ENCODE measurements around the gene RNU7-1. TPM values are rescaled to one million over a fixed set of nuclear protein-coding genes. Genes with fewer than 3 reads are reported as not detected.

RNU7-1 gene
- total and polyA plus RNA-seq, 9 of the 15 experiments (the other 6 are each of a cell fraction or from before 2014, with no cell fraction given) = not detected

DNA sequence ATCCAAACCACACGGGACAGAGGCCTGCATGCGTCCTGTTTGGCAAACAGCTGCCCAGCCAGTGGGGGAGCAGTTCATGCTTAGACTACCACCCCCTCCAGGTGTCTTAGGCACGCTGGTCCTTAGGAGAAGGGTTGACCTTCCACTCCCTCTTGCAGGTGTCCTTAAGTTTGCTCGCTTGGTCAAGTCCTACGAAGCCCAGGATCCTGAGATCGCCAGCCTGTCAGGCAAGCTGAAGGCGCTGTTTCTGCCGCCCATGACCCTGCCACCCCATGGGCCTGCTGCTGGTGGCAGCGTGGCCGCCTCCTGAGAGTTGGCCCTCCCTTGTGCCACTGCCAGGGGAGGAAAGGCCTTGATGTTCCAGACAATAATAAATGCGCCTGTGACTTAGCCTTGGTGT, 2.0 kb downstream of the RNU7-1 start (continued):
- TF ChIP-seq, protein P1, sequence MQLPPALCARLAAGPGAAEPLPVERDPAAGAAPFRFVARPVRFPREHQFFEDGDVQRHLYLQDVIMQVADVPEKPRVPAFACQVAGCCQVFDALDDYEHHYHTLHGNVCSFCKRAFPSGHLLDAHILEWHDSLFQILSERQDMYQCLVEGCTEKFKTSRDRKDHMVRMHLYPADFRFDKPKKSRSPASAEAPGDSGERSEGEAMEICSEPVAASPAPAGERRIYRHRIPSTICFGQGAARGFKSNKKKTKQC (CRISPR knock-in tag; IDR thresholded peaks at IDR 0.05) = no peak
- TF ChIP-seq, protein P2, sequence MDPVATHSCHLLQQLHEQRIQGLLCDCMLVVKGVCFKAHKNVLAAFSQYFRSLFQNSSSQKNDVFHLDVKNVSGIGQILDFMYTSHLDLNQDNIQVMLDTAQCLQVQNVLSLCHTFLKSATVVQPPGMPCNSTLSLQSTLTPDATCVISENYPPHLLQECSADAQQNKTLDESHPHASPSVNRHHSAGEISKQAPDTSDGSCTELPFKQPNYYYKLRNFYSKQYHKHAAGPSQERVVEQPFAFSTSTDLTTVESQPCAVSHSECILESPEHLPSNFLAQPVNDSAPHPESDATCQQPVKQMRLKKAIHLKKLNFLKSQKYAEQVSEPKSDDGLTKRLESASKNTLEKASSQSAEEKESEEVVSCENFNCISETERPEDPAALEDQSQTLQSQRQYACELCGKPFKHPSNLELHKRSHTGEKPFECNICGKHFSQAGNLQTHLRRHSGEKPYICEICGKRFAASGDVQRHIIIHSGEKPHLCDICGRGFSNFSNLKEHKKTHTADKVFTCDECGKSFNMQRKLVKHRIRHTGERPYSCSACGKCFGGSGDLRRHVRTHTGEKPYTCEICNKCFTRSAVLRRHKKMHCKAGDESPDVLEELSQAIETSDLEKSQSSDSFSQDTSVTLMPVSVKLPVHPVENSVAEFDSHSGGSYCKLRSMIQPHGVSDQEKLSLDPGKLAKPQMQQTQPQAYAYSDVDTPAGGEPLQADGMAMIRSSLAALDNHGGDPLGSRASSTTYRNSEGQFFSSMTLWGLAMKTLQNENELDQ (CRISPR knock-in tag; IDR thresholded peaks at IDR 0.05; ENCODE audit: borderline replicate concordance) = no peak
- no peak for TF ChIP-seq ZSCAN32 (CRISPR knock-in tag; IDR thresholded peaks at IDR 0.05)
- no peak for TF ChIP-seq ZNF212 (CRISPR knock-in tag; IDR thresholded peaks at IDR 0.05)
- TF ChIP-seq SREBF2 (CRISPR knock-in tag; IDR thresholded peaks at IDR 0.05) = no peak

GRCh38 chr12:6946033-6946919, 2.7 kb downstream of the RNU7-1 start:
- POLR2A ChIA-PET = interaction anchor here (0.5 to 6.3 kb wide), 13 partner anchors 13 to 301 kb away, joined by 3 to 98 read pairs (median 4); partner anchors contain the start of gene ATN1
- ATAC-seq (peak; percentile 65), FAIRE-seq (peak; percentile 88), DNase-seq (ENCODE audit: extremely low read depth in 1 of 4, low spot score in 3 of 4) (peak; percentile 62 to 87 (median 73))
- WGBS (ENCODE audit: insufficient coverage, low coverage, missing lambda C conversion rate) = 9% methylated on average over 6 of the region's 32 CpGs
- H3K4me2 ChIP-seq (ENCODE audit: insufficient read depth, low read length) = peak overlapping the region; percentile 94
- peak overlapping the region; percentile 35 for H2AFZ ChIP-seq (ENCODE audit: low read depth, low read length)
- no TSS peak for BruUV-seq (replicated peaks)
- H3K9ac ChIP-seq (ENCODE audit: insufficient read depth in 1 of 2, low read depth in 2 of 2, low read length in 2 of 2) = peak overlapping the region; percentile 16 to 87; a peak in 3 of 4 replicates
- H3K4me3 ChIP-seq = peak overlapping the region; percentile 13; the same call in 1 of the 2 replicates
- no peaks in the 10 kb centered on the region for H3K9me3 ChIP-seq (replicated peaks; ENCODE audit: control insufficient read depth, insufficient read depth, low read depth, low read length)
- no peaks in the 10 kb centered on the region for H4K20me1 ChIP-seq (replicated peaks; ENCODE audit: control insufficient read depth, insufficient read depth, low read length)
- intact Hi-C loops (cut with micrococcal nuclease) = loop anchor here (1.0 kb wide), 1 partner anchor 14 kb away; no protein-coding TSS in a partner anchor
- no peaks in the 10 kb centered on the region for H3K9me1 ChIP-seq (ENCODE audit: control insufficient read depth, insufficient read depth, low read length)
- H3K36me3 ChIP-seq (ENCODE audit: control insufficient read depth, insufficient read depth, low read length) = peaks cover 10% of the 10 kb centered on the region; the same call in 1 of the 3 replicates
- in situ Hi-C loops (cut with MboI) = no loop called here
- no peaks in the 10 kb centered on the region for H3K27me3 ChIP-seq (ENCODE audit: control insufficient read depth in 2 of 2, insufficient read depth in 2 of 2, low read length in 2 of 2)
- CTCF ChIA-PET (ENCODE audit: low intra/inter-chr PET ratio) = interaction anchor here (1.2 kb wide), 1 partner anchor 19 kb away, joined by 4 read pairs; no protein-coding TSS in a partner anchor
- peaks cover 13% of the 10 kb centered on the region for H3K79me2 ChIP-seq (ENCODE audit: control insufficient read depth, insufficient read depth, low read length)
- H3K4me1 ChIP-seq (replicated peaks in 1 of 2; ENCODE audit: control insufficient read depth in 2 of 2, insufficient read depth in 2 of 2, low read length in 2 of 2) = peaks cover 13 to 54% of the 10 kb centered on the region in 2 experiments
- peak overlapping the region; percentile 50; the same call in 2 of the 3 replicates for H3K27ac ChIP-seq (ENCODE audit: extremely low read depth, low read depth, low read length)
- TF ChIP-seq PHF8 (IDR thresholded peaks at IDR 0.05; ENCODE audit: borderline replicate concordance, low read length) (peak; percentile 40; the same call in 1 of the 2 replicates), CBFA2T3 (IDR thresholded peaks at IDR 0.05) (peak; percentile 24; the same call in 1 of the 2 replicates), COPS2 (conservative IDR thresholded peaks at IDR 0.05) (no peak), EP300 (IDR thresholded peaks at IDR 0.05; ENCODE audit: low read length) (no peak), SPI1 (IDR thresholded peaks at IDR 0.05; ENCODE audit: borderline replicate concordance, low read depth, low read length) (peak; percentile 75), ZFX (CRISPR knock-in tag; IDR thresholded peaks at IDR 0.05) (peak; percentile 58; the same call in 1 of the 2 replicates), CBFA2T2 (conservative IDR thresholded peaks at IDR 0.05) (0 out of 2 replicates have a peak, but pooled peaks have one; percentile 21), PHB2 (IDR thresholded peaks at IDR 0.05; ENCODE audit: low read depth) (no peak), MNT (conservative IDR thresholded peaks at IDR 0.05) (peak in 1 of 2 experiments; percentile 21; a peak in 1 of 4 replicates)
- TF ChIP-seq, protein P3, sequence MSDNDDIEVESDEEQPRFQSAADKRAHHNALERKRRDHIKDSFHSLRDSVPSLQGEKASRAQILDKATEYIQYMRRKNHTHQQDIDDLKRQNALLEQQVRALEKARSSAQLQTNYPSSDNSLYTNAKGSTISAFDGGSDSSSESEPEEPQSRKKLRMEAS (CRISPR knock-in tag; IDR thresholded peaks at IDR 0.05) = peak; percentile 38

Data from K562 (cell line).